Hepatocyte (in vitro differentiated cells): ENCODE measurements around the gene PIAS4.

Source experiments
- CTCF ChIP-seq: fragments of 200-600 bp; sonication (generic); IDR thresholded peaks from 2 replicates; pipeline ENCODE4 v1.5.1; 2016; ENCODE audit warnings: antibody characterized with exemption, mild to moderate bottlenecking; ENCODE audit not compliant: poor library complexity
- EZH2phosphoT487 ChIP-seq: fragments of 200-600 bp; sonication (generic); IDR thresholded peaks from one replicate; pipeline ENCODE4 v1.6.1; 2018; ENCODE audit warnings: antibody characterized with exemption, mild to moderate bottlenecking, low read depth, moderate library complexity; ENCODE audit not compliant: unreplicated experiment, severe bottlenecking

- TF ChIP-seq EZH2phosphoT487 (no peak), CTCF (no peak)
Observed at GRCh38 chr19:3983936-3984583, 23.5 kb upstream of the PIAS4 start.
